ENCODE results near the gene CACNB2.

Gene CACNB2

DNA sequence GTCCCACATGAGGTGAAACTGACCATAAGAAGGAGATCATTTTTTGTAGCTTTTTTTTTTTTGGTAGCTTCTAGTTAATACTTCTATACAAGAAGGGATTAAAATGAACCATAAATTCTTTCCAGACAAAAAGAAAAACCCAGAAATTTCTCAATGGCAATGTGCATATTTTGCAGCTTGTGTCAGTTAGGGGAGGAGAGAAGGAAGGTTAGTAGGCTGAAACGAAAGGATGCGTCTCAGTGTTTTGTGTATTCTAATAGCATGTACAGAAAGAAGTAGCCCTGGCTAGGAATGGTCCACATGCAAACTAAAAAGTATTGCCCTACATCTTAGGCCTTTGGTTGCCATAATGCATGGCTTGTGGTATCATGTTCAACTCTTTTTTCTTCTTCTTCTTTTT lies 90.6 kb downstream of the CACNB2 start:
- no peak for DNase-seq (ENCODE audit: low read depth in 2 of 2)

DNA sequence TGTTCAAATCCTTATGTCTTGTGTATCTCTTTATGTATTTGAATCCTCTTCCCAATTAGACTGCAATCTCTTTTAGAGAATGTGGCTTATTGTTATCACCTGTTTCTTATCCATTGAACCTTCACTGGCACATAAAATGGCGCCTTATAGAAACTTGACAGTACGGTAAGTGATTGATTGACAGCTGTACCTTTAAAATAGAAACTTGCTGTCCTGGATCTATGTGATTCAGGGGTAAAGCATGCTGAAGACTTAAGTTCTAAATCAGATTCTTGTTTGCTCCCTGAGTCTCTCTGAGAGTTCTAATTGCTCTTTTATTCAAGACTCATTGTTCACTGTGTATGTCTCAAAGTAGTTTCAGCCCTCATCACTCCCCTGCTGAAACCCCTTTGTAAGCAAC lies 91.3 kb downstream of the CACNB2 start:
- DNase-seq (ENCODE audit: low read depth in 2 of 2): no peak

DNA sequence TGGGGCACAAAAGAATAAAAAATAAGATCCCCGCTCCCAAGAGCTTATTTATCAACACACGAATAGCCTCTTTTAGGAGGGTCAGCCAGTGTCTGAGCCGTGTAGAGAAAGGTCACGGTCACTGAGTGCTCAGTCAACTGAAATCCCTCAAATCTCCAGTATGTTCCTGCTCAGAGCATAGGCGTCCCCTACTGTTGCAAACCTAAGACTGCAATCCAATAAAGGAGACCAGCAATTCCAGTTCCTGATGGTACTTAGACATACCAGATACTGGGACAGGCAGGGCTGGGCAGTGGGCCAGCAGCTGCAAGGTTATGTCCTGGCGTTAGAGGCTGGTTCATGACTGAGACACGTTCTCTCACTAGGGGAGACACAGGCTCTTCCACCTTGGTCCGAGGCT lies 93.6 kb downstream of the CACNB2 start:
- DNase-seq (ENCODE audit: low read depth in 2 of 2): no peak

DNA sequence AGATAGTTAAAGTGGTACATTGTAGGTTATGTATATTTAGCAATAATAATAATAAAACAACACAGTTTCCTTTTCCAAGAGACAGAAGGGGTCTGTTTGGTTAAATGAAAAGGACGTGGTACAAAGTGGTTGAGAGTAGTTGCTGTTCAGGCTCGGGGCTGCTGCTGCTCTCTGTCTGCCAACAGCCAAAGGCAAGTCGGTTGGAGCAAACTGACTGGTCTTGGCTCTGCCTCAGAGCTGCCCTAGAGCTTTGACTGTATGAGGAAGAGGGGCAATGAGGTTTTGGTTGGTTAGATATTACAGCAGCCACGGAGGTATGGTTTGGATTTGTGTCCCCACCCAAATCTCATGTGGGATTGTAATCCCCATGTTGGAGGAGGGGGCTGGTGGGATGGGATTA lies 95.3 kb downstream of the CACNB2 start:
- no peak for DNase-seq (ENCODE audit: low read depth in 2 of 2)

DNA sequence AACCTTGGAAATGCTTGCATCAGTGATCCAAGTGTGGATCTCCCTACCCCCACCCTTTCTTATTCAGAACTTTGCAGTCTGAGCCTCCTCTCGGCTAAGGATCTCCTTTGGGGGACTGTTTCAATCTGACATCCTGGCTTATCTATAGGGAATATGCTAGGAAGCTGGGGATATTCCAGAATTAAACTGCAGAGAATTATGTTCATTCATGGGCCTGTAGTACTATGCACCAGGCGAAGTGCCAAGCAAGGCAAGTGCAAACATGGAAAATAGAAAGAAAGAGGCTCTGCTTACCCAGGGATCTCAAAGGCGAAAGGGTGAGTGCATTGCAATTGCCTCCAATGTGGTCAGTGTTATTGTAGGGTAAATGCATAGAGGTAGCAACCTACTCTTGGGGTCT lies 96.5 kb downstream of the CACNB2 start:
- no peak for DNase-seq (ENCODE audit: low read depth in 2 of 2)

DNA sequence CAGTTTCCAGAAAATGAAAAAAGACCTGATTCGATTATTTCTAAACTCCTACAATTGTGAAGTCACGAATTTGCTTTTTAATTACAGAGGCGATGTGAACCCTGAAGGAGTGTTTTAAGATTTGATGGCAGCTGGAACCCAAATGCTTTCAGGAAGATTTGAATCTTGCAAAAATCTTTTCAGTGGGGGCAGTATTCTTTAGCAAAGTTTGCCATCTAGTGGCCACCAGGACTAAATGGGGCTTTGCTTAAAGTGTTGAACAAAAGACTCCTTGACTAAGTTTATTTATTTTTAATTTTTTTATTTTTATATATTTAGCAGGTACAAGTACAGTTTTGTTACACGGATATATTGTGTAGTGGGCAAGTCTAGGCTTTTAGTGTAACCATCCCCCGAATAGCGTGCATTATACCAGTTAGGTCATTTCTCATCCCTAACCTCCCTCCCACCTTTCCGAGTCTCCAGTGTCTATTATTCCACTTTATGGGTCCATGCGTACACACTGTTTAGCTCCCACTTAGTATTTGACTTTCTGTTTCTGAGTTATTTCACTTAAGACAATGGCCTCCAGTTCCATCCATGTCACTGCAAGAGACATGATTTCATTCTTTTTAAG lies 98.8 kb downstream of the CACNB2 start:
- no peak for DNase-seq (ENCODE audit: low read depth in 2 of 2)

DNA sequence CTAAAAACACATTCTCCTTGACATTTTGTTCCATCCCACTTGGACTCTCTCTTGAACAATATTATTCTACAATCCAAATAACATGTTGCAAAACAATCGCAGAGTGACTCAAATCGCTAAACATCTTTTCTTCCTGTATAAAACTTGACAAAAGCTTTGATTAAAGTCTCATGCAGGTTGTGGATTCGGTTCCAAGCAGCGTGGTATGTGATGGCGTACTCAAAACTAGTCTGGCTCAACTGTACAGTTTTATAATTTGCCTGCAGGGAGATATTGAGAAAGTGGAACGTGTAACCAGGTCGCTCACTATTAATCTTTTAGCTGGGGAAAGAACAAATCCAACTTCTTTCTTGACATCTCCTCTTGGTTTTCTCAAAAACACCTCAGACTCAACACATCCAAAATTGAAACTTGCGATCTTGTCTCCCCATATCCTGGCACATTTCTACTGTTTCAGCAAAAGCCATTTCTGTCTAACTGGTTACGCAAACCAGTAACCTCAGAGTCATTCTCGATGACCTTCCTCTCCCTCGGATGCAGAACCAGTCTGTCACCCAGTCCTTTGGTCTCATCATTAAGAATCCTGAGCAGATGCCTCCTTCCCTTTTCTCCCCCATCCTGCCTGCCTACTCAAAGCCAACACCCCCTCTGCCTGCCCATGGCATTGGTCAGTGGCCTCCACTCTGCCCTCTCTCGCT lies 100.1 kb downstream of the CACNB2 start:
- DNase-seq (ENCODE audit: low read depth in 2 of 2): no peak

DNA sequence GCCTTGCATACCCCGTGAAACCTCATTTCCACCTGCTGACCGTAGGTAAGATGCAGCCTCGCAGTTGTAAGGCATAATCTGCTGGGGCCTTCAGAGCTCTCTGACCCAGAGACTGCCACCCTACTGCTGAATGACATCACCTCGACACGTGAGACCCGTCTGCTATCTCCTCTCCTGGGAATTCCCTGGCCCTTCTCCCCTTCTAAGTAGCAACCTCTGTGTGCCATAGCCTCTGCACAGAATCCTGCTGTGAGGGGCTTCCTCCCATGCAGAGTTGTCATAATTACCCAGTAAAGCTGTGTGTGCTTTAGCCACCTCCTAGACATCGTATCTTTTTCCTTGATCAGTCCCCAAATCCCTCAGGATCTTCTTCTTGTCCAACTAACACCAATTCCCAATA lies 106.7 kb downstream of the CACNB2 start:
- no peak for DNase-seq (ENCODE audit: low read depth in 2 of 2)

DNA sequence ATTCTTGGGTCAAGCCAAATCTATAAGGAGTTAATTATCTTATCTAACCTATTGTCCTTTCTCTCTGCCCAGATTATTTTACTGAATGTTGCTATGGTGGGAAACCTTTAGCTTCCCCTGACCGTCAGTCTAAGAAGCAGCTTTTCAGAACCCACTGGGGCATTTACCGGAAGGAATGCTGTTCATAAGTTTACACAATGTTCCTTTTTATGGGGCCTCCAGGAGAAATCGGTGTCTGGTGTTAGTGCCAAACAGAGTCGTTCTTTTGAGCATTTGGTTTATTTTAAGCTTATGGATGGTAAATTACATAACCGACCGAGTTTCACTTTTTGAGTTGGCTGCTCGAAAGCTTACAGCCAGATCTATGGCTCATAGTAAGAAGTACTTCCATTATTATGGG lies 111.9 kb downstream of the CACNB2 start:
- DNase-seq (ENCODE audit: low read depth in 2 of 2): no peak

DNA sequence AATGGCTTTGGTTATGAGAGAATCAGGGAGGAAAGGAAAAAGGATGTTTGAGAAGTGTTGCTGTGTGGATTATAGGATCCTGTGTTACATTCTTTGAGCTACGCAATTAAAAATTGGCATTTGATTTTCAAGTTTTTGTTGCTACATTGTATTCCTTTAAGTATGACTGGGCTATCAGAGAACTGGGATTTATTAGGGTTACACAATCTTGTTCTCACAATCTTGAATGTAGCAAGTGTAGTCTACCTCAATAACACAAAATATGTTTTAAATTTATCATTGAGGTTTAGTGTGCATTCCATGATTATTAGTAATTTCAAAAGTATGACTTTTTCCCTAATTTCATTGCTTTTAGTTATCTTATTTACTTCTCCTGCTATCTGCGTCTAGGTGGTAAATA lies 113.9 kb downstream of the CACNB2 start:
- no peak for DNase-seq (ENCODE audit: low read depth in 2 of 2)

DNA sequence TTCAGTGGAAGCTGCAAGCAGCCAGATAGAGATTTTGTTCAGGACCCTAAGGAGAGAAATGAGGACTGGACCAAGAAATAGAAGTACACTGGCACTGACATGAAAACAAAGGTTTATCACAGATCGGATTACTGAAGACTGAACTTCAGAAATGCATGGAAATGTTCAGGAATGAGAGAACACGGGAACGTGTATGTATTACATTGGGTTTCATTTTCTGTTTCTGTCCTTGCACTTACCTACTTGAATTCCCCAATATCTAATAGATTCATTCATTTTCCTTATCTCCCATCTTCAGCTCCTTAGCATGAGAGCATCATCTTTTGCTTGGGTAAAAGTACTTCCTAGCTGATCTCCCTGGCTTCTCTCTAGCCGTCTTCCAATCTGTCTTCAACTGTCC lies 114.5 kb downstream of the CACNB2 start:
- no peak for DNase-seq (ENCODE audit: low read depth in 2 of 2)

DNA sequence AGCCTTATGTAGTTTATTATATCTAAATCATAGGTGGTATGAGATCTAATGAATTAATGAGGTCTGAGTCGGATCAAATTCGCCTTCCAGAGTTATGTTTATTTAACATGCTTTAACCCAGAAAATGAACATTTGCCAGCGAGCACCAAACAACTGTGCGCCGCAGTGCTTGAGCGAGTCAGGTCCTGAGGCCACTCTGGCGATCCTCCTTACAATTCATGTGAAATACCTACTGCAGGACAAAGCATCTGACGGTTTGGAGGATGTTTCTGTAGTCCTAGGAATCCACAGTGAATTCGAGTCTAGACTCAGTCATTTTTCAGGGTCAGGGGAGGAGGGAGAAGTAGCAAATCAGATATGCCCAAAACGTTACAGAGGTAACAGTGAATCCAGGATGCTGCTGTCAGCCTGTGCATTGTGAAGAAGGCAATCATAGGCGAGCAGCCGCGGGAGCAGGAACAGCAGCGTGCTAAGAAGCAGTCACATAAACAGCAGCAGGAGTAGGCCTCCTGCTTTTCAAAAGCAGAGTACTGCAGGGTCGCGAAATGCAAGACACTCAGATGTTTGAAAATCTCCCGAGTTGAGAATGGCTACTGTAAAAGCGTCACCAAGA lies 120.2 kb downstream of the CACNB2 start:
- DNase-seq (ENCODE audit: low read depth in 2 of 2): no peak

DNA sequence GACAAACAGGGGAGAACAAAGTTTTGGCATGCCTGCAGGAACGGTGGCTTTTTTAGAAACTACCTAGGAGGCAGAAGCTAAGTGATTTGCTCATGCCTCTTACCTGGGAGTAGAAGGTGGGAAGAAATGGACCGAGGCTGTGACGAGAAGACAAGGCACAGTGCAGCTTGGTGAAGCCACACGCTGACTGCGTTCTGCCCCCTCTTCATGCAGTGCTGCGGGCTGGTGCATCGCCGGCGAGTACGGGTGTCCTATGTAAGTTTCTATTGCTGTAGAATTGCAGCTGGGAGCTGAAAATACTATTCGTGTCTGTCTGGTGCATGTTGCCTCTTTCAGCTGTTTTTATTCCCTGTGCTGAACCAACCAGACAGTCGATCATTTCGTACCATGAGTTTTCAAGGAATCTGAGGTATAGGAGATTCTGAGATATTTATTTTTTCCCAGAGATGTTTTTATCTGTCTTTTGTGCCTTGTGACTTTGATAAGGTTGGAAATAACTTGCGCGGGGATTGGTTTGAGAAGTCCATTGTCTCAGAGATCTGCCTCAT lies 120.9 kb downstream of the CACNB2 start:
- DNase-seq (ENCODE audit: low read depth in 2 of 2): no peak

DNA sequence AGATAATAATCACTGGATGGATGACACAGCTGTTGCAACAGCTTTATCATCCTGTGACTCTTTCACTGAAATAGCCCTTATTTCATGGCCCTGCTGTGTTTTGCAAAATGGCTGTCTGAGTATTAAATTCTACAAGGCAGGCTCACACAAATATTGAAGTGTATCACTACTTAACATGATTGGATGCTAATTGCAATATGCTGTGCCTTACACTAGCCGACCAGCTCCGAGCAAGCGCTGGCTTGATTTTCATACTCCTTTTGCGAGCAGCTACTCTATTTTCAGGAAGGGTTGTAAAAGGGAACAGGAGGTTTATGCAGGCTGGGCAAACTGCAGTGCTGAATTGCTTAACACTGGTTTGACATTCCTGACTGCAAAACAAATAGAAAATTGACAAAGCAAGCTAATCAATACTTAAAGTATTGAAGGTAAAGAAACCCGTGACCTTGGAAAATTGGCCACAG lies 121.6 kb downstream of the CACNB2 start:
- no peak for DNase-seq (ENCODE audit: low read depth in 2 of 2)

DNA sequence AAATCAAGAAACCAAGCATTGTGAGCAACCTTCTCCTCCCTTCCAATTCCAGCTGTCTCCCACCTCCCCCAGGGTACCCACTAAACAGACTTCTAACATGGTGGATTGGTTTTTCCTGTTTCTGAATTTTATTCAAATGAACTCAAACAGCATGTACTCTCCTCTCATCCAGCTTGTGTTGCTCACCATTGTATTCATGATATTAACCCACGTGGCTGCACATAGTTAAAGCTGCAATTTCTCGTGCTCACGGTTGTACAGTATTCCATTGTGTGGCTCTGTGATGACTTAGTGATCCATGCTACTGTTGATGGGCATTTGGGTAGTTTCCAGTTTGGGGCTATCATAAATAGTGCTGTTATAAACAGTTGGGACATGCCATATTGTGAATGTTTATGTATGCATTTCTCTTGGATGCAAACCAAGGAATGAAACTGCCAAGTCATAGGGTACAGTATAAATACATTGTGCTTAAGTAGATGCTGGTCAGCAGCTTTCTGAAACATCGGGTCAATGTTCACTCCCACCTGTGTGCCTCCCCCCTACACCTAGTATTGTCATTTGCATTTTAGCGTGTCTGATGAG lies 124.3 kb downstream of the CACNB2 start:
- DNase-seq (ENCODE audit: low read depth in 2 of 2): no peak

DNA sequence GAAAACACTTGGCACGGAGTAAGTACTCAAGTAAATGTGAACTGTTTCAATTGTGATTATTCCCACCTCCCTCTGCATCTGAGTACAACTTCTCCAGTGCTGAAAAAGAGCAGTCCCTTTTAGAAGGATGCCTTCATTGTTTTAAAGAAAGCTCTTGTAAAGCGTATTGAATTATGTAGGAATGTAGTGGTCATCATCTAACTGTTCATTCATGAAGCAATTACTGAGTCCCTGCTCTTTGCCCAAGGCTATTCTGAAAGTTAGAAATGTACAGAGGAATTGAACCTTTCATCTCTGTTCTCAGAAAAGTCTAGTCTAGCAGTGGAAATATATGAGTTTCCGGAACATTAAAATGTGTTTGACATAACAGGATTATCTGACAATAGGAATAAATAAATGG lies 127.8 kb downstream of the CACNB2 start:
- DNase-seq (ENCODE audit: low read depth in 2 of 2): no peak

DNA sequence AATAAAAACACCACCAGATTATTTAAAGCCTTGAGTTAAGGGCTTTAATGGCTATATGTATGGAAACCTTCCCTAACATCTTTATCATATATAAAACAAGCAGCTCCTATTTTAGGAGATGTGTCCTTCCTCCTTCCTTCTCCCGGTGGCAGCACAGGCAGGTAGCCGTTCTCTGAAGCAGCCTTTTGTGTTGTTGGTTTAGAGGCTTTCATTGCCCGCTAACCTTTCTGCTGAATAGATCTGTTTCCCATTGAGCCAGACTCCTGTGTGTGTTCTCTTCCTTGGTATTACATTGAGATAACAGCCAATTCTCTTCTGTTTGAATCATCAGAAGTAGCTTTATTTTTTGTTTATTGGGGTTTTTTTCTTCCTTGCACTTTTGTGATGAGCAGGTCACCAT lies 131.3 kb downstream of the CACNB2 start:
- no peak for DNase-seq (ENCODE audit: low read depth in 2 of 2)

DNA sequence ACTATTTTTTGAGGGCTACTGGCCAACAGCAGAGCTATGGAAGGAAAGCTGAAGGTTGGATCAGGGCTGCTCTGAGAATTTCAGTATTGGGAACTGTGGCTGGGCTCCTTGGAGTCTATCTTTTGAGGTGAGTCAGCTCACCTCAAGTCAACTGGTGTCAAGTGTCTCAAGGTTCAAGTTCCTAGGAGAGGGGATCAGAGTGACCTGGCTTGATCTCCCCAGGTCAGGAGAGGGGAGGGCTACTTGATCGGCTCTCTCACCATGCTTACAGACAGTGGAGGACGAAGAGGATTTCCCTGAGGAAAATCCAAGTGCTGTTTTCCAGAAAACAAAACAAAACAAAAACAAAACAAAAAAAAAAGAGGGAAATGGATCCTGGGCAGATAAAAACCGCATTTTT lies 132.8 kb downstream of the CACNB2 start:
- DNase-seq (ENCODE audit: low read depth in 2 of 2): no peak

DNA sequence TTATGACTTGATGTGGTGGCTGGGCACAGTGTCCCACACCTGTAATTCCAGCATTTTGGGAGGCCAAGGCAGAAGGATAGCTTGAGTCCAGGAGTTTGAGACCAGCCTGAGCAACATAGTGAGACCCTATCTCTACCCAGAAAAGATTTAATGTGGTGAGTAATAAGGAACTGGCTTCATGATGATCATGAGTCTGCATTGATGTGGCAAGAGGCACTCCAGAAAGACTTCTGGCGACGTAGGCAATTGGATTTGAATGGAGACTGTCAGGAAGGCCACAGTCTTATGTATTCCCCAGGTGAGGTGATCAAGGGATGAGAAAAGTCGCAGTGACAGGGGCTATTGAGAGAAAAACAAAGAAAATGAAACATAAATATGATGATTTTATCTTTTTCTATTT lies 138.0 kb downstream of the CACNB2 start:
- no peak for DNase-seq (ENCODE audit: low read depth in 2 of 2)

DNA sequence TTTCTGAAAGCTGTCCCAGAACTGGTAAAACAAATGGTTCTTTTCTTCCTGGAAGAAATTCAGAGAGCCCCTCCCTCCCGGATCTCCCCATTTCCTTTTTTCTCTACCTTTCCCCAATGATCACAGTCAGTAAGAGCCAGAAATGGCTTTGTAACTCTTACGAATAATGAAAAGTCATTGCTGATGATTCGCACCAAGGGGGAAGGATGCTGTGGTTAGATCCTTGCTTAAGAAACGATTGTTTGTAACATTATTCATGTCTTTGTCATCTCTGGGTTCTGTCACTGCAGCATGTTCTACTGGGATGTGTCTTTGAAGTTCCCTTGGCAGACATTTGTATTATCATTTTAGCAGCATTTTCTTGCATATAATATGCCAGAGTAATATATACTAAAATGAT lies 138.9 kb downstream of the CACNB2 start:
- DNase-seq (ENCODE audit: low read depth in 2 of 2): no peak

DNA sequence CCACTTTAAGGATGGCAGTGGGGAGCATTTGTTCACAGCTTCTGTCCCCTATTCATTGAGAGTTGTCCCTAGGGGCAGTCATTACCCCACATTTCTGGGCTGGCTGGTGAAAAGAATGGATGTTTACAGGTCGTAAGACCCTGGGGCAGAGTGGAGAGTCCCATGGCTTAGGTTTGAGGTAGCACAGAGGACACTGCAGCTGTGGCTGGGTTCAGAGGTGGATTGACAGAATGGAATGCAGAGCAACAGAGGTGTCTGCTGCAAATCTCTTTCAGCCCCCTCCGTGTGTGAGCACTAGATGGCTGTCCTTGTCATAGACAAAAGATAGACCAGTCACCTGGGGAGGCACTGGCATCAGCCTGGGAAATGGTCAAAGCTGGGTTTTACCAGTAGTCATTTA lies 141.9 kb downstream of the CACNB2 start:
- DNase-seq (ENCODE audit: low read depth in 2 of 2): no peak

DNA sequence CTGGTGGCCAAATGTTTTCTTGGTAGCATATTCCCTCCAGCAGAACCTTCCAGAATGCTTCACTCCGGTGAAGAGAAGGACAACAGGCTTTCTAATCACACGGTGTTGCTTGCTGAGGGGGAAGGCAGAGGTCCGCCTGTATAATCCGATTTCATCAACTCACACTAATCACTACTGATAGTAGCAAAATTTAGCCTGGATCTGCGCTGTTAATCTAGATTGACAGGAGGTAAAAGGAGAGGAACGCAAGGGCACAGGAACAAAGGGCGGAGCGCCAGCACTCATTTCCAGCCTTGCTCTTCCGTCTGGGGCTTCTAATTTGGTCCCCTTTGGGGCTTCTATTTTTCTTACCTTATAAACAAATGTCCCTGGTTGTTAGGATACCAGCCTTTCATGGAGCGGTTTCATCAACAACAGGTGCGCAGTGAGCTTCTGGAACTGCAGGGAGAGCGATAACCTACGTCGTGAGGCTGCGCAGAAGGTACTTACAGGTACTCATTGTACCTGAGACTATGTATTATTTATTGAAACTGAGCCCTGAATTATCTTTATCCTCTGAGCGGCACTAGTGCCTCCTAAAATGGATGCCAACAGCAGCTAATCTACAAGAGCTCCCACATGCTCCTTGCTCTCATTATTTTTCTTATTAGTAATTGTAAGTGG lies 150.6 kb downstream of the CACNB2 start:
- DNase-seq (ENCODE audit: low read depth in 2 of 2): no peak
